GM18951 (cell line): ENCODE results near the gene RPS6KA1.
"Not testable (repeated sequence)": the region's sequence is repeated elsewhere in the genome, so short reads cannot be mapped to it uniquely, and the experiment has no call there.

Experiments
- POLR2A ChIP-seq: IDR thresholded peaks from 4 replicates; pipeline ENCODE4 v1.6.1; 2011; ENCODE audit warnings: mild to moderate bottlenecking; ENCODE audit not compliant: insufficient read length, insufficient read depth; ENCODE audit errors: extremely low read depth
- in situ Hi-C: fragments of 300-500 bp; cut with MboI; formaldehyde crosslinking; loops from one replicate; pipeline ENCODE4 v1.12.0; 2022; ENCODE audit warnings: low sequenced_read_pairs, mixed read lengths, inconsistent platforms; ENCODE audit not compliant: unreplicated experiment

RPS6KA1 gene

DNA sequence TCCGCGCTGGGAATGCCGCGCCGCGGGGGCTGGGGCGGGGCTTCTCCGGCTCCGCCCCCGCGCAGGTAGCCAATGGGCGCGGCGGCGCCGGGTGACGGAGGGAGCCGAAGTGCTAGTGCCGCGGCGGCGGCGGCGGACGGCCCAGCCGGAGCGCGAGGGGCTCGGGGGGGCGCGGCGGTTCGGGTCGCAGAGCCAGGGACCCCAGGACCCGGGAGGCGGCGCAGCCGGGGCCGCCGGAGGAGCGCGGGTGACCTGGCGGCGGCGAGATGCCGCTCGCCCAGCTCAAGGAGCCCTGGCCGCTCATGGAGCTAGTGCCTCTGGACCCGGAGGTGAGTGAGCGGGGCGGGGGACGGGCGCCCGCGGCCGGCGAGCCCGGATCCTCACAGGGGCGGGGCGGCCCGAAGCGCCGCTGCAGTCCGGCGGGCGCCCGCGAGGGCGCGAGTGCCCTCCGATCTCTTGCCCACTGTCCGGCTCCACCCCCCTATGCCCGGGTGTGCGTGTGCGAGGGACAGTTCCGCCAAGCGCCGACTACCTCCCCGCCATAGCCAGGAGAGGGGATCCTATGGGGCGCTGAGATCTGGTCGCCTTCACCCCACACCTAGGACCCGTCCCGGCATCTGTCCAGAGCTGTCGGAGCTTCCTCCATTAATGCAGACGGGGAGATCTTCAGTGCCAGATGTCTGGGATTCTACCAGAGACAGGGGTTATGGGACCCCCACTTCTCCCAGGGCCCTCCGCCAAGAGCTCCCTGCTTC lies at the start of gene RPS6KA1:
Gene RPS6KA1 (plus strand): TSS at position 107 of the 755 bp plus-strand sequence. CDS start 160 bp downstream, at position 267.
- in situ Hi-C loops, result no loop called here

DNA sequence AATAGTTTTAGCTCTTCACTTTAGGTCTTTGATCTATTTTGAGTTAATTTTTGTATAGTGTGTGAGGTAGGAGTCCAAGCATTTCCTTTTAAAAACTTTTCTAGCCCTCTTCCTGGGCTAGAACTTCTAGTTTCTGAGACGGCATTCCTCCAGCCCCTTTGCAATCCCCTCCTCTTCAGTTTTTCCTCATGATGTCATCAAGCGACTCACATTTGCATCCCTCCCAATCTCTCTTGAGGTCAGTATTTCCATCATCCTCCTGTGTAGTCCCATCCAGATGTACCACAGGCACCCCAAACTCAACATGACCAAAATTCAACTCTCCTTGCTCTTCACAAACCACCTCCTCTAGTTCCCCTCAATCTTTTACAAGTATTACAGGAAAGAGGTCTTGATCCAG lies 46.6 kb upstream of the RPS6KA1 start:
- in situ Hi-C loops, result no loop called here
- no peak for TF ChIP-seq POLR2A

More for the DNA sequence above, at the start of gene RPS6KA1:
- peak; percentile 69 for TF ChIP-seq POLR2A

DNA sequence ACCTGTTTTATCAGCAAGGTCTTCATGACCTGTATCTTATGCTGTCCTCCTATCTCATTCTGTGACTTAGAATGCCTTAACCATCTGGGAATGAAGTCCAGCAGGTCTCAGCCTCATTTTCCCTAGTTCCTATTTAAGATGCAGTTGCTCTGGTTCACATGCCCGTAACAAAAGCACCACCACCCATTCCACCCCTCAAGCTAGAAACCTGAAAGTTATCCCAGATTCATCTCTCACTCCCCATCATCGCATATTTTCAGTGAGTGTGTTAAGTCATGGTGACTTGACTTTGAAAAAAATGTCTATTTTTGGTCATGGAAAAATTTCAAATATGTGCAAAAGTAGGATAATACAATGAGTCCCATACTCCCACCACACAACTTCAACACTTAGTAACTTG lies 45.6 kb upstream of the RPS6KA1 start:
- in situ Hi-C loops, result no loop called here

DNA sequence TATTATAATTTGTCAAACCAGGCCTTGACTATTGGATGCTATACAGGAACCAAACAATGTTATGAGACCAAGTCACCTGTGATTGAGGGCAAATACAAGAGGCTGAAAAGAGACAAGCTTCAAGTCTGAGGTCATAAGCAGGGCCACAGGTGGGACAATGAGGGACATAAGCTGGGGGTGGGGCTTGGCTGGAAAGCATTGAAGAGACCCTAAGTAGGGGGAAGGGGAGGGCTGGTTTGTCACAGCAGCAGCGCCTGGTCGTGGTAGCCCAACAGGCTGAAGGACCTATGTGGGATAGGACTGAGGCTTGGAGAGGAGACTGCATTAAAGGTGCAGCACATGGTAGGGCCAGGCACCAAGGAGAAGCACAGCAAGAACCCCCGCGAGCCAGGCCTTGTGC lies 39.4 kb upstream of the RPS6KA1 start:
- no peak for TF ChIP-seq POLR2A
- in situ Hi-C loops, result no loop called here

More for the DNA sequence above, 45.6 kb upstream of the RPS6KA1 start:
- no peak for TF ChIP-seq POLR2A

DNA sequence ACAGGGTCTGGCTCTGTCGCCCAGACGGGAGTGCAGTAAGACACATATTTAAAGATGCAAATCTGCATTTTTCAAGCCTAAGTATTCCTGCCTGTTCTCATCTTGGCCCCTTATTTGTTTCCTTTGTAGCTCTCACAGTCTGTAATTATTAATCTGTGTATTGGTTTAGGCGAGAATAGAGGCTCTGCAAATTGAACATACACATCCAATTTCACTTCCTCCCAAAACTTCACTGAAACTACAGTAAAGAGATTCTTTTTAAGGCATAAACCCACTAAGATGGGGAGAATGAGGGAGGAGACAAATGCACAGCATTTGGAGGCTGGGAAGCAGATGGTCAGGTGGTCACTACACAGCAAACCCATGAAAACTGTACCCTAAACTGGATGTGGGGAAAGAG lies 36.3 kb upstream of the RPS6KA1 start:
- in situ Hi-C loops, result no loop called here

DNA sequence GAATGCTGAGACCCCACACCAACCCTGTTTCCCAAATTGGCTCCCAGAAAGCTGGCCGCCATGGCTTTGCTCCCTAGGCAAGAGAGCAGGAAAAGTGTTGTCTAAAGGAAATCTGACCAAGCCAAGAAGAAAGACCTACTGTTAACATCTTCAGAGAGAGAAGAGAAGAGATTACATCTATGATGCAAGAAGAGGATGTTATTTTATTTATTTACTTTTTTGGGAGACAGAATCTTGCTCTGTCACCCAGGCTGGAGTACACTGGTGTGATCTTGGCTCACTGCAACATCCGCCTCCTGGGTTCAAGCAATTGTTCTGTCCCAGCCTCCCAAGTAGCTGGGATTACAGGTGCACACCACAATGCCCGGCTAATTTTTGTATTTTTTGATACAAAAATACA lies 35.6 kb upstream of the RPS6KA1 start:
- no peak for TF ChIP-seq POLR2A
- in situ Hi-C loops, result no loop called here

More for the DNA sequence above, 36.3 kb upstream of the RPS6KA1 start:
- no peak for TF ChIP-seq POLR2A

DNA sequence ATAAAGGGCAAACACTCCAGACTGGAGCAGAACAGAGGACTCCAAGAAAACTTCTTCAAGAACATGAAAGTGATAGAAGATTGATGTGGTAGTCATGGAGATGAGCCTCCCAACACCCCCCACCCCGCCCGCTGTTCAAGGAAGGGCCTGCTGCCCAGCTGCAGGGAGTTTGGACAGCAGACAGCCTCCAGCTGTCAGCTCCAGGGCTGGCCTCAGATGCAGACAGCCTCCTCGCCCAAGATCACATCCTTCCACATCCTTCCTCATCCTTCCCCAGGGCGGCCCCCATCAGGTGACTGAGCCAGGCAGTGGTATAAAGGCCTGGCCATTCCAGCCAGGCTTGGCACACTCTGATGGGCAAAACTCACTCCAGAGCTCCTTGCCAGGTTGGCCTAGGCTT lies 32.7 kb upstream of the RPS6KA1 start:
- in situ Hi-C loops, result no loop called here
- TF ChIP-seq POLR2A, result no peak

DNA sequence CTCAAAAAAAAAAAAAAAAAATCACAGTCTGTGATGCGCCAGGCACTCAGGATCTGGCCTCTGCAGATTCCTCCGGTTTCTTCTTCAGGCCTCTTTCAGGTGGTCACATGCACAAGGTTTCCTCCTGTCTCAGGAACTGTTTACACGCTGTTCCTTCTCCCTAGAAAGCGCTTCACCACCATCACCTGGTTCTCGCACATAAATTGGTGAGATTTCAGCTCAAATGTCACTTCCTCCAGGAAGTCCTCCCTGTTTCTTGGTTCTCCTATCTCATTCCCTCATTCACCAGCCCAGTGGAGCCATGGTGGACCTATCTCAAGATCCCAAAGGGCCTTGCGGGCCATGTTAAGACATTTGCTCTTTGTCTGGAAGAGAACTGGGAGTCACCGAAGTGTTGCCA lies 30.7 kb upstream of the RPS6KA1 start:
- in situ Hi-C loops, result no loop called here

DNA sequence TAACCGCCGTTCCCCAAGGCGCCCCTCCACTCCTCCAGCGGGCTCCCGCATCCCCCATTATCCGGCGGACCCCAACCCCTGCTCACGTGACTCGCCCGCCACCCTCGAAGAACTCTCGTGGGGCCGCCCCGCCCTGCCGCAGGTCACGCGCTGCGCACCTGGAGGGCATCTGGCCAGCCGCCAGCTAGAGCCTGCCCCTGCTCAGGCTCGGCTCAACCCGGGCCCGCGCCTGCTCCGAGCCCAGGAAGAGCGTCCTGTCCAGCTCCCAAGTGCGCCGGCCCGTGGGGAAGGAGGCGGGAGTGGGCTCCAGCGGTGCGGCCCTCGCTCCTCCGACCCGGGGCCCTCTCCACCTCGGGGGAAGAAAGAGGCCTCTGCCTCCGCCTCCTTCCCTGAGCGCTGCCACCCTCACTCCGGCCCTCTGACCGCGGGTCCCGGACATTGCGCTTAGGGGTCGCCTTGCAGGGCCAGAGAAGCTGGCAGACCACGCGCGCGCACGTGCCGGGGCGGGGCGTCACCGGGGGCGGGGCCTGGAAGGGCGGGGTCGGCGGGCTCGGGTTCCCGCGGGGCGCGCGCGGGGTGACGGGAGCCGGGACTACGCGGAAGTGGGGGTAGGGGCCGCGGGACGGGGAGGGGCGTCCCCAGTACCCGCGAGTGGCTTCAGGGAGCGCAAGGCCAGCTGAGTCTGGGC lies 28.9 kb upstream of the RPS6KA1 start:
- in situ Hi-C loops, result loop anchor here (10.0 kb wide), 1 partner anchor 274 kb away; no protein-coding TSS in a partner anchor
- peak; percentile 51 for TF ChIP-seq POLR2A

More for the DNA sequence above, 30.7 kb upstream of the RPS6KA1 start:
- TF ChIP-seq POLR2A, result no peak

DNA sequence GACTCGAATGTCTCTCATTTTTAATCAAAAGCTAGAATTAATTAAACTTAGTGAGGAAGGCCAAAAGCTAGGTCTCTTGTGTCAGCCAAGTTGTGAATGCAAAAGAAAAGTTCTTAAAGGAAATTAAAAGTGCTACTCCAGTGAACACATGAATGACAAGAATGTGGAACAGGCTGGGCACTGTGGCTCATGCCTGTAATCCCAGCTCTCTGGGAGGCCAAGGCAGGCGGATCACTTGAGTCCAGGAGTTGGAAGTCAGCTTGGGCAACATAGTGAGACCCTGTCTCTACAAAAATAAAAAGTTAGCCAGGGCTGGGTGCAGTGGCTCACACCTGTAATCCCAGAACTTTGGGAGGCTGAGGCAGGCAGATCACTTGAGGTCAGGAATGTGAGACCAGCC lies 18.9 kb upstream of the RPS6KA1 start:
- in situ Hi-C loops, result not testable (repeated sequence)

DNA sequence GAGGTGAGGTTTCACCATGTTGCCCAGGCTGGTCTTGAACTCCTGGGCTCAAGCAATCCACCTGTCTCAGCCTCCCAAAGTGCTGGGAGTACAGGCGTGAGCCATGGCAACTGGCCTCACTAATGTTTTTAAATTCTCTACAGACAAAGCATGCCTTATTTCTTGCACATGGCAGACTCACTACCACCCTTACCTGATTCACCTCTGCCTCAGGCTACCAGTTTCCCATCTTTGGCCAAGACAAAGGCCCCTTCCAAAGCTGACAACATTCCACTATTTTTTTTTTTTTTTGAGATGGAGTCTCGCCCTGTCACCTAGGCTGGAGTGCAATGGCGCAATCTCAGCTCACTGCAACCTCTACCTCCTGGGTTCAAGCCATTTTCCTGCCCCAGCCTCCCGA lies 13.7 kb upstream of the RPS6KA1 start:
- in situ Hi-C loops, result not testable (repeated sequence)

DNA sequence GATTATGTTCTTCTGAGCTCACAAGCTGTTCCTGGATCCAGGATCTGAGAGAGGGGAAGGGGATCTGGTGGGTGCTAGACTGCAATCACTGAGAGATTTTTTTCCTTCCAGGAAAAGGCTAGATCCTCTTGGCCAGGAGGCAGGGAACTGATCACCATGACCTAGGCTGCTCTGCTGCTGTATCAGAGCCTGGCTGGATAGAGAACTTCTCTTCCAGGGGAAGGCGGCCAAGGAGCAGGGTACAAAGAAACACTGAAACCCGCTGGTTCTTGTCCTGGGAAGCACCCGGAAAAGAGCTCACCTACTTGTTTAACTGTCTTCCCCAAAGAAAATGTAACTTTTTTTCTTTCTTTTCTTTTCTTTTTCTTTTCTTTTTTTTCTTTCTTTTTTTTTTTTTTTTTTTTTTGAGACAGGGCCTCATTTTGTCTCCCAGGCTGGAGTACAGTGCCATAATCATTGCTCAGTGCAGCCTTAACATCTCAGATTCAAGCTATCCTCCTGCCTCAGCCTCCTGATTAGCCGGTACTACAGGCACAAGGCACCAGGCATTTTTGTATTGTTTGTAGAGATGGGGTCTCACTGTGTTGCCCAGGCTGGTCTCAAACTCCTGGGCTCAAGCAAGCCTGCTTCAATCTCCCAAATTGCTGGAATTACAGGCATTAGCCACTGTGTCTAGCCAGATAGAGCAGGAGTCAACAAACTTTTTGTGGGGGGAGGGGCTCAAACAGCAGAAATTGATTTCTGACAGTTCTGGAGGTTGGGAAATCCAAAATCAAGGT lies 12.4 kb upstream of the RPS6KA1 start:
- TF ChIP-seq POLR2A, result no peak
- in situ Hi-C loops, result no loop called here

DNA sequence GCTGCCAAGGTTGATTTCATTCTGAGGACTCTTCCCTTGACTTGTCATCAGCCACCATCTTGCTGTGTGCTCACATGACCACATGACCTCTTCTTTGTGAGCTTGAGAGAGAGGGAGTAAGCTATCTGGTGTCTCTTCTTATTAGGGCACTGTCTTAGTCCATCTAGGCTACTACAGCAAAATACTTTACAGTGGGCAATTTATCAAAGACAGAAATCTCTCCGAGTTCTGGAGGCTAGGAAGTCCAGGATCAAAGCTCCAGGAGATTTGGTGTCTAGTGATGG lies 11.9 kb upstream of the RPS6KA1 start:
- in situ Hi-C loops, result no loop called here
- TF ChIP-seq POLR2A, result no peak

DNA sequence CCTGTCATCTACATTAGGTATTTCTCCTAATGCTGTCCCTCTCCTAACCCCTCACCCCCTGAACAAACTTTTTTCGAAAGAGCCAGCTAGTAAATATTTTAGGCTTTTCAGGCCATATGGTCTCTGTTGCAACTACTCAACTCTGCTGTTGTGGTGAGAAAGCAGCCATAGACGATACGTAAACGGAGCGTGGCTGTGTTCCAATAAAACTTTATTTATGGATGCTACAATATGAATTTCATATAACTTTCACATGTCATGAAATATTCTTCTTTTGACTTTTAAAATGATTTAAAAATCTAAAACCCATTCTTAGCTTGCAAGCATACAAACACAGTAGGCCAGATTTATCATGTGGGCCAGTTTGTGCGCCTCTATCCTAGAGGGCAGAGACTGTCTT lies 11.2 kb upstream of the RPS6KA1 start:
- in situ Hi-C loops, result no loop called here
- no peak for TF ChIP-seq POLR2A
